K562 (cell line): ENCODE data around the gene RPL15.

Experiments
- FOXM1 ChIP-seq, 2 experiments: fragments of 450-650 bp in 1 of 2; sonication (generic) in 1 of 2; formaldehyde crosslinking in 1 of 2; IDR thresholded peaks; 2 replicates each; pipeline versions ENCODE4 v1.6.1 to v1.9.0; 2017 to 2022; ENCODE audit warnings: low read depth in 2 of 2, mild to moderate bottlenecking in 2 of 2, missing genetic modification reagents in 1 of 2, moderate library complexity in 1 of 2
- POLR2A ChIP-seq: fragments of 450-650 bp; conservative IDR thresholded peaks from 2 replicates; pipeline ENCODE4 v1.6.1; 2016
- YY1 ChIP-seq, 3 experiments: IDR thresholded peaks; 2 replicates each; pipeline ENCODE4 v1.6.1; 2011; ENCODE audit warnings: low read length in 2 of 3, mild to moderate bottlenecking in 2 of 3, moderate library complexity in 2 of 3, borderline replicate concordance in 1 of 3, control low read depth in 1 of 3, low read depth in 1 of 3; ENCODE audit not compliant: insufficient read depth in 3 of 3, insufficient replicate concordance in 2 of 3, control insufficient read depth in 1 of 3, insufficient read length in 1 of 3; ENCODE audit errors: extremely low read depth in 1 of 3
- ZNF75A ChIP-seq: fragments of 450-650 bp; formaldehyde crosslinking; IDR thresholded peaks from 2 replicates; pipeline ENCODE4 v1.4.0; 2020; ENCODE audit warnings: mild to moderate bottlenecking

- TF ChIP-seq POLR2A, result no peak
- no peak for TF ChIP-seq ZNF75A (CRISPR knock-in tag)
- no peak for TF ChIP-seq FOXM1 (IDR thresholded peaks at IDR 0.05; ENCODE audit: low read depth)
- TF ChIP-seq FOXM1 (CRISPR knock-in tag; IDR thresholded peaks at IDR 0.05; ENCODE audit: low read depth), result no peak
- no peak for TF ChIP-seq YY1 (IDR thresholded peaks at IDR 0.05; ENCODE audit: borderline replicate concordance in 1 of 3, control insufficient read depth in 1 of 3, extremely low read depth in 1 of 3, insufficient read depth in 3 of 3, insufficient read length in 1 of 3, insufficient replicate concordance in 2 of 3, low read depth in 1 of 3, low read length in 2 of 3)
These were observed 11.6 kb downstream of the RPL15 start for GRCh38 chr3:23928524-23928923.
